ENCODE data around the gene CAPS.

- TF ChIP-seq CTCF (conservative IDR thresholded peaks at IDR 0.05; ENCODE audit: low read depth, low read length) = no peak
- TF ChIP-seq EZH2 (IDR thresholded peaks at IDR 0.05; ENCODE audit: borderline replicate concordance, low read depth, low read length, poor library complexity, severe bottlenecking) = no peak
These were observed 37.3 kb downstream of the CAPS start for GRCh38 chr19:5951338-5951861.
